T-helper 1 cell treated with Interleukin-12 subunit alpha and Interleukin-12 subunit beta and Interleukin-4 antibody, amounts not matched to agents 30 ng/mL and 1 ng/mL, for 36 hours (primary cell): ENCODE data around the gene XRN1. TPM values are rescaled to one million over a fixed set of nuclear protein-coding genes. Genes with fewer than 3 reads are reported as not detected.

Experiments
- intact Hi-C: fragments of 100-400 bp; cut with micrococcal nuclease; formaldehyde crosslinking; loops from one replicate; pipeline ENCODE4 v1.15.1; 2024
- total RNA-seq: library from RNA; stranded (reverse); gene quantifications from 2 replicates; pipeline ENCODE4 v1.2.3, GENCODE V29; 2022

The XRN1 gene
- total RNA-seq, 1 donor from 2014 or later, result 114 TPM

- intact Hi-C loops, result loop anchor here (10.0 kb wide), 1 partner anchor 449 kb away; the partner anchor contains the start of gene TRPC1
Measured at GRCh38 chr3:142275856-142276255, 172.0 kb downstream of the XRN1 start.

GRCh38 chr3:142274908-142275307, 172.9 kb downstream of the XRN1 start:
- intact Hi-C loops, result loop anchor here (5.0 to 10.0 kb wide), 2 partner anchors 450 to 478 kb away; partner anchors contain the start of gene TRPC1

GRCh38 chr3:142273501-142273900, 174.3 kb downstream of the XRN1 start:
- intact Hi-C loops, result loop anchor here (5.0 to 10.0 kb wide), 2 partner anchors 451 to 476 kb away; partner anchors contain the start of gene TRPC1

- intact Hi-C loops, result loop anchor here (5.0 to 10.0 kb wide), 2 partner anchors 452 to 475 kb away; partner anchors contain the start of gene TRPC1
Measured at GRCh38 chr3:142272200-142272891, 175.5 kb downstream of the XRN1 start.

- intact Hi-C loops, result loop anchor here (1.0 to 10.0 kb wide), 6 partner anchors 10 to 473 kb away; partner anchors contain the start of genes GK5, TFDP2 and TRPC1
Measured at GRCh38 chr3:142270407-142270806, 177.4 kb downstream of the XRN1 start.

GRCh38 chr3:142269767-142270166, 178.1 kb downstream of the XRN1 start:
- intact Hi-C loops, result loop anchor here (1.0 to 10.0 kb wide), 6 partner anchors 11 to 472 kb away; partner anchors contain the start of genes GK5, TFDP2 and TRPC1

- intact Hi-C loops, result no loop called here
Measured at GRCh38 chr3:142268426-142268825, 179.4 kb downstream of the XRN1 start.

GRCh38 chr3:142267269-142267668, 180.6 kb downstream of the XRN1 start:
- intact Hi-C loops, result no loop called here

GRCh38 chr3:142263112-142263511, 184.7 kb downstream of the XRN1 start:
- intact Hi-C loops, result no loop called here

- intact Hi-C loops, result no loop called here
Measured at GRCh38 chr3:142259359-142259758, 188.5 kb downstream of the XRN1 start.

- intact Hi-C loops, result no loop called here
Measured at GRCh38 chr3:142256712-142257333, 191.0 kb downstream of the XRN1 start.

Other genes starting within 250 kb of the XRN1 start
- 16.4 and 17.7 TPM in 2 replicates for gene GK5, start 222.5 kb downstream of the XRN1 start, total RNA-seq
- gene ATR, start 130.7 kb upstream of the XRN1 start, total RNA-seq, result 36.6 and 37.9 TPM in 2 replicates
- 5.0 and 5.6 TPM in 2 replicates for gene PLS1, start 148.4 kb upstream of the XRN1 start, total RNA-seq